ENCODE data around the gene GHITM.
"Not testable (repeated sequence)": the region's sequence is repeated elsewhere in the genome, so short reads cannot be mapped to it uniquely, and the experiment has no call there.

GHITM gene

GRCh38 chr10:84118395-84119006 is 20.8 kb upstream of the GHITM start:
- Histone ChIP-seq H3K9ac (ENCODE audit: low read depth, low read length) (no peak overlapping the region), H3K27me3 (ENCODE audit: insufficient read depth, low read length) (no peaks in the 10 kb centered on the region), H3K4me3 (ENCODE audit: low read length) (no peak overlapping the region), H3K27ac (ENCODE audit: low read length) (no peak overlapping the region), H3K4me1 (ENCODE audit: insufficient read depth, low read length) (no peaks in the 10 kb centered on the region), H3K9me3 (ENCODE audit: insufficient read depth, low read depth, low read length) (no peaks in the 10 kb centered on the region), H3K36me3 (ENCODE audit: insufficient read depth, low read depth, low read length) (no peaks in the 10 kb centered on the region)

- no peaks in the 10 kb centered on the region for H3K27me3 ChIP-seq (ENCODE audit: insufficient read depth, low read length)
- no peak overlapping the region for H3K4me3 ChIP-seq (ENCODE audit: low read length)
- no peak overlapping the region for H3K9ac ChIP-seq (ENCODE audit: low read depth, low read length)
- peaks cover 12% of the 10 kb centered on the region; the same call in 1 of the 2 replicates for H3K9me3 ChIP-seq (ENCODE audit: insufficient read depth, low read depth, low read length)
- H3K4me1 ChIP-seq (ENCODE audit: insufficient read depth, low read length): no peaks in the 10 kb centered on the region
- H3K36me3 ChIP-seq (ENCODE audit: insufficient read depth, low read depth, low read length): no peaks in the 10 kb centered on the region
- H3K27ac ChIP-seq (ENCODE audit: low read length): no peak overlapping the region
Measured at GRCh38 chr10:84123362-84123761, 15.9 kb upstream of the GHITM start.

GRCh38 chr10:84125910-84126784 is 13.2 kb upstream of the GHITM start:
- H3K4me3 ChIP-seq (ENCODE audit: low read length); H3K27me3 ChIP-seq (ENCODE audit: insufficient read depth, low read length); H3K4me1 ChIP-seq (ENCODE audit: insufficient read depth, low read length); H3K9ac ChIP-seq (ENCODE audit: low read depth, low read length); H3K36me3 ChIP-seq (ENCODE audit: insufficient read depth, low read depth, low read length); H3K27ac ChIP-seq (ENCODE audit: low read length): not testable (repeated sequence)
- peaks cover 12% of the 10 kb centered on the region; the same call in 1 of the 2 replicates for H3K9me3 ChIP-seq (ENCODE audit: insufficient read depth, low read depth, low read length)

GRCh38 chr10:84126785-84127167 is 12.5 kb upstream of the GHITM start:
- H3K4me1 ChIP-seq (ENCODE audit: insufficient read depth, low read length): no peaks in the 10 kb centered on the region
- no peak overlapping the region for H3K27ac ChIP-seq (ENCODE audit: low read length)
- no peak overlapping the region for H3K4me3 ChIP-seq (ENCODE audit: low read length)
- H3K9ac ChIP-seq (ENCODE audit: low read depth, low read length): no peak overlapping the region
- no peaks in the 10 kb centered on the region; the same call in 1 of the 2 replicates for H3K27me3 ChIP-seq (ENCODE audit: insufficient read depth, low read length)
- H3K36me3 ChIP-seq (ENCODE audit: insufficient read depth, low read depth, low read length): no peaks in the 10 kb centered on the region
- peaks cover 12% of the 10 kb centered on the region; the same call in 1 of the 2 replicates for H3K9me3 ChIP-seq (ENCODE audit: insufficient read depth, low read depth, low read length)

DNA sequence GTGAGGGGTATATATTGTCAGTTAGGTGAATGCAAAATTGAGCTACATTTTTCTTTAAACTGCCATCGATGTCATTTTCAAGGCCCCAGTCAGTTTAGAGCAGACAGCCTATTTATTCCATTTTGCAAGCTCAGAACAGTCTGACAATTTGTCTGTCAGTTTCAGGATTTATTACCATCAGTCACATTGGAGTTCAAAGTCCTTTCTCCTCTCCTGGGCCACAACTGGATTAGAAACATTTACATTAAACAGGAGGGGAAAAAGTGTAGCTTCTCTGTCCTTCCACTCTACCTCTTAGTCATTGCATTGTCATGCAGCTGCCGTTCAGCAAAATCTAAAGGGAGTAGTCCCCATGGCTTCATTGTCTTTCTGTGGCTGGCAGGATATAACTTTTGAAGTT is 3.5 kb upstream of the GHITM start:
- H3K27ac ChIP-seq (ENCODE audit: low read length): no peak overlapping the region
- peaks cover 8% of the 10 kb centered on the region; the same call in 1 of the 2 replicates for H3K4me1 ChIP-seq (ENCODE audit: insufficient read depth, low read length)
- H3K9me3 ChIP-seq (ENCODE audit: insufficient read depth, low read depth, low read length): no peaks in the 10 kb centered on the region
- no peak overlapping the region for H3K9ac ChIP-seq (ENCODE audit: low read depth, low read length)
- no peaks in the 10 kb centered on the region for H3K27me3 ChIP-seq (ENCODE audit: insufficient read depth, low read length)
- no peaks in the 10 kb centered on the region for H3K36me3 ChIP-seq (ENCODE audit: insufficient read depth, low read depth, low read length)
- no peak overlapping the region for H3K4me3 ChIP-seq (ENCODE audit: low read length)

- Histone ChIP-seq H3K27ac (ENCODE audit: low read length) (no peak overlapping the region), H3K4me1 (ENCODE audit: insufficient read depth, low read length) (peaks cover 11% of the 10 kb centered on the region; the same call in 1 of the 2 replicates), H3K9me3 (ENCODE audit: insufficient read depth, low read depth, low read length) (no peaks in the 10 kb centered on the region), H3K36me3 (ENCODE audit: insufficient read depth, low read depth, low read length) (peaks cover 14% of the 10 kb centered on the region), H3K4me3 (ENCODE audit: low read length) (no peak overlapping the region), H3K9ac (ENCODE audit: low read depth, low read length) (no peak overlapping the region), H3K27me3 (ENCODE audit: insufficient read depth, low read length) (no peaks in the 10 kb centered on the region)
Measured at GRCh38 chr10:84137811-84138210, 1.5 kb upstream of the GHITM start.

DNA sequence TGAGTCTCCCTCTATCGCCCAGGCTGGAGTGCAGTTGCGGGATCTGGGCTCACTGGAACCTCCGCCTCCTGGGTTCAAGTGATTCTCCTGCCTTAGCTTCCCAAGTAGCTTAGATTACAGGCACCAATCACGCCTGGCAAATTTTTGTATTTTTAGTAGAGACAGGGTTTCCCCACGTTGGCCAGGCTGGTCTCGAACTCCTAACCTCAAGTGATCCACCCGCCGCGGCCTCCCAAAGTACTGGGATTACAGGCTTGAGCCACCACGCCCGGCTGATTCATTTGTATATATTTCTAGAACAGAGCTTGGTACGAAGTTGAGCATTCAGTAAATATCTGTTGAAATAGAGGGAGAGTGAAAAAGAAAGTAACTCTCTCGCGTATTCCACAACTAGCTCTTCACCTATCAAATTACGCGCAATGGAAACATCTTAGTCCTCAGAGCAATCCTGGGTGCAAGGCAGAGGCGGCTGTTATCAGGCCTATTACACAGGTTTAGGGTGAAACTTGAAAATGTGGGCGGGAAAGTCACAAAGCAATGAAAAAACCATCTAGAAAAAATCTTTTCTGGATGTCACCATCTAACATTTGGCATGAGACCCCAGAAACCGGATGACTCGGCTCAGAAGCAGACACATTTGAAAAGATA is 707 bp upstream of the GHITM start:
- Histone ChIP-seq H3K27me3 (ENCODE audit: insufficient read depth, low read length) (no peaks in the 10 kb centered on the region), H3K36me3 (ENCODE audit: insufficient read depth, low read depth, low read length) (peaks cover 22% of the 10 kb centered on the region), H3K4me3 (ENCODE audit: low read length) (peak overlapping the region; percentile 95), H3K4me1 (ENCODE audit: insufficient read depth, low read length) (peaks cover 11% of the 10 kb centered on the region; the same call in 1 of the 2 replicates), H3K9me3 (ENCODE audit: insufficient read depth, low read depth, low read length) (no peaks in the 10 kb centered on the region), H3K9ac (ENCODE audit: low read depth, low read length) (peak overlapping the region; percentile 69; the same call in 1 of the 2 replicates), H3K27ac (ENCODE audit: low read length) (peak overlapping the region; percentile 67)

GRCh38 chr10:84140036-84140379 is 699 bp downstream of the GHITM start:
- H3K9ac ChIP-seq (ENCODE audit: low read depth, low read length): peak overlapping the region; percentile 96
- H3K4me1 ChIP-seq (ENCODE audit: insufficient read depth, low read length): peaks cover 11% of the 10 kb centered on the region; the same call in 1 of the 2 replicates
- H3K36me3 ChIP-seq (ENCODE audit: insufficient read depth, low read depth, low read length): peaks cover 36% of the 10 kb centered on the region
- no peak overlapping the region for H3K27ac ChIP-seq (ENCODE audit: low read length)
- H3K9me3 ChIP-seq (ENCODE audit: insufficient read depth, low read depth, low read length): no peaks in the 10 kb centered on the region
- H3K27me3 ChIP-seq (ENCODE audit: insufficient read depth, low read length): no peaks in the 10 kb centered on the region
- H3K4me3 ChIP-seq (ENCODE audit: low read length): peak overlapping the region; percentile 95

DNA sequence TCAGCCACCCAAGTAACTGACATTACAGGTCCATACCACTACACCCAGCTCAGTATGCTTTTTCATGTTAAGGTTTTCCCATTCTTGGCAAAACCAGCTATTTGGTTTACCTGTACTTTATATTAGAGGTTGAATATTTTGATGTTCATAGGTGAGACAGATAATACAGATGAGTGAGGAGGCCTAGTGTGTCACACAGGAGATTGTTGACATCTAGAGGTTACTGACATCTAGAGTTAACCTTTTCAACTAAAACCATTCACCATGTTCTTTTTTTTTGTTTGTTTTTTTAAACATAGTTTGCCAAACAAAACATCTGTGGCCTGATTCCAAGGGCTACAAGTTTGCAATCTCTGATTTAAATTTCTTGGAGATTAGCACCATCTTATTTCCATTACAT is 8.0 kb downstream of the GHITM start:
- no peaks in the 10 kb centered on the region for H3K9me3 ChIP-seq (ENCODE audit: insufficient read depth, low read depth, low read length)
- peaks cover 94% of the 10 kb centered on the region for H3K36me3 ChIP-seq (ENCODE audit: insufficient read depth, low read depth, low read length)
- no peak overlapping the region for H3K27ac ChIP-seq (ENCODE audit: low read length)
- H3K9ac ChIP-seq (ENCODE audit: low read depth, low read length): no peak overlapping the region
- H3K27me3 ChIP-seq (ENCODE audit: insufficient read depth, low read length): no peaks in the 10 kb centered on the region
- no peaks in the 10 kb centered on the region for H3K4me1 ChIP-seq (ENCODE audit: insufficient read depth, low read length)
- no peak overlapping the region for H3K4me3 ChIP-seq (ENCODE audit: low read length)

GRCh38 chr10:84148006-84148597 is 8.8 kb downstream of the GHITM start:
- H3K4me3 ChIP-seq (ENCODE audit: low read length); H3K9ac ChIP-seq (ENCODE audit: low read depth, low read length); H3K27me3 ChIP-seq (ENCODE audit: insufficient read depth, low read length); H3K9me3 ChIP-seq (ENCODE audit: insufficient read depth, low read depth, low read length); H3K4me1 ChIP-seq (ENCODE audit: insufficient read depth, low read length); H3K27ac ChIP-seq (ENCODE audit: low read length): not testable (repeated sequence)
- peaks cover 94% of the 10 kb centered on the region for H3K36me3 ChIP-seq (ENCODE audit: insufficient read depth, low read depth, low read length)

DNA sequence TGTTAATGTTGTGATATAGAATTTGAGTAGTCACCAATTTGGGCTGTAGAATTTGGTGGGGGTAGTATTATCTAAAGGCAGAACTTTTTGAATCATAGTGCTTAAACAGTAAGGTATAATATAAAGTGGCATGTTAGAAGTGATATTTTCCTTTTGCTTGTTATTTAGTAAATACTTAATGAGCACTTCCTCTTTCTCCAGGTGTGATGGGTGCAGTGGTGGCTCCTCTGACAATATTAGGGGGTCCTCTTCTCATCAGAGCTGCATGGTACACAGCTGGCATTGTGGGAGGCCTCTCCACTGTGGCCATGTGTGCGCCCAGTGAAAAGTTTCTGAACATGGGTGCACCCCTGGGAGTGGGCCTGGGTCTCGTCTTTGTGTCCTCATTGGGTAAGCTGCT is 10.5 kb downstream of the GHITM start:
- peaks cover 93% of the 10 kb centered on the region for H3K36me3 ChIP-seq (ENCODE audit: insufficient read depth, low read depth, low read length)
- H3K9me3 ChIP-seq (ENCODE audit: insufficient read depth, low read depth, low read length): no peaks in the 10 kb centered on the region
- no peak overlapping the region for H3K4me3 ChIP-seq (ENCODE audit: low read length)
- no peak overlapping the region for H3K27ac ChIP-seq (ENCODE audit: low read length)
- no peak overlapping the region for H3K9ac ChIP-seq (ENCODE audit: low read depth, low read length)
- no peaks in the 10 kb centered on the region for H3K4me1 ChIP-seq (ENCODE audit: insufficient read depth, low read length)
- no peaks in the 10 kb centered on the region for H3K27me3 ChIP-seq (ENCODE audit: insufficient read depth, low read length)

Measured in iPS-20b (cell line).